Esophagus muscularis mucosa (tissue), 4 donors: ENCODE measurements around the gene KIFAP3.

Experiments used
- EP300 ChIP-seq: sonication (generic); formaldehyde crosslinking; IDR thresholded peaks from one replicate; pipeline ENCODE4 v1.6.1; 2017; ENCODE audit warnings: antibody characterized with exemption
- POLR2A ChIP-seq: fragments of 450-650 bp; IDR thresholded peaks from one replicate; pipeline ENCODE4 v1.6.1; 2017; ENCODE audit warnings: antibody characterized with exemption, moderate library complexity, mild to moderate bottlenecking, low read depth
- TF ChIP-seq, protein P1 (sequence below), 3 experiments: fragments of 200-600 bp in 2 of 3; fragments of 450-650 bp in 1 of 3; sonication (generic) in 2 of 3; IDR thresholded peaks; one replicate each; pipeline ENCODE4 v1.5.1; 2017 to 2019; ENCODE audit warnings: antibody characterized with exemption in 3 of 3, mild to moderate bottlenecking in 2 of 3, moderate library complexity in 1 of 3

GRCh38 chr1:169921080-169921479 is 153.4 kb downstream of the KIFAP3 start:
- TF ChIP-seq POLR2A (no peak), EP300 (no peak)
- TF ChIP-seq, protein P1, sequence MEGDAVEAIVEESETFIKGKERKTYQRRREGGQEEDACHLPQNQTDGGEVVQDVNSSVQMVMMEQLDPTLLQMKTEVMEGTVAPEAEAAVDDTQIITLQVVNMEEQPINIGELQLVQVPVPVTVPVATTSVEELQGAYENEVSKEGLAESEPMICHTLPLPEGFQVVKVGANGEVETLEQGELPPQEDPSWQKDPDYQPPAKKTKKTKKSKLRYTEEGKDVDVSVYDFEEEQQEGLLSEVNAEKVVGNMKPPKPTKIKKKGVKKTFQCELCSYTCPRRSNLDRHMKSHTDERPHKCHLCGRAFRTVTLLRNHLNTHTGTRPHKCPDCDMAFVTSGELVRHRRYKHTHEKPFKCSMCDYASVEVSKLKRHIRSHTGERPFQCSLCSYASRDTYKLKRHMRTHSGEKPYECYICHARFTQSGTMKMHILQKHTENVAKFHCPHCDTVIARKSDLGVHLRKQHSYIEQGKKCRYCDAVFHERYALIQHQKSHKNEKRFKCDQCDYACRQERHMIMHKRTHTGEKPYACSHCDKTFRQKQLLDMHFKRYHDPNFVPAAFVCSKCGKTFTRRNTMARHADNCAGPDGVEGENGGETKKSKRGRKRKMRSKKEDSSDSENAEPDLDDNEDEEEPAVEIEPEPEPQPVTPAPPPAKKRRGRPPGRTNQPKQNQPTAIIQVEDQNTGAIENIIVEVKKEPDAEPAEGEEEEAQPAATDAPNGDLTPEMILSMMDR (IDR thresholded peaks at IDR 0.05), result no peak
